Ovary (tissue), 9 donors: Measurements from ENCODE around the gene STAG2. TPM values are rescaled to one million over a fixed set of nuclear protein-coding genes. Genes with fewer than 3 reads are reported as not detected.

Experiments
- DNase-seq, 5 donors: peaks; one replicate each; pipeline ENCODE4 v3.0.0-alpha.2; 2019 to 2020
- H3K27ac ChIP-seq, 2 donors: fragments of 200-600 bp; one replicate each; pipeline versions ENCODE4 v1.5.1 to v1.8.0; 2019 to 2022
- H3K27me3 ChIP-seq: fragments of 200-600 bp; one replicate; pipeline ENCODE4 v1.8.0; 2022
- H3K36me3 ChIP-seq: fragments of 200-600 bp; sonication (generic); one replicate; pipeline ENCODE4 v1.5.1; 2019
- H3K4me1 ChIP-seq: one replicate; pipeline ENCODE4 v1.8.1; 2013; ENCODE audit warnings: mild to moderate bottlenecking, moderate library complexity; ENCODE audit not compliant: insufficient read depth
- H3K4me3 ChIP-seq: fragments of 200-600 bp; sonication (generic); one replicate; pipeline ENCODE4 v1.5.1; 2017
- H3K9me3 ChIP-seq, 2 donors: fragments of 200-600 bp in 1 of 2; sonication (generic) in 1 of 2; one replicate each; pipeline versions ENCODE4 v1.5.1 to v1.8.1; 2013 to 2019; ENCODE audit warnings: mild to moderate bottlenecking in 1 of 2, moderate library complexity in 1 of 2
- CTCF ChIP-seq, 3 donors: fragments of 450-650 bp in 2 of 3; fragments of 200-600 bp in 1 of 3; IDR thresholded peaks; one replicate each; pipeline versions ENCODE4 v1.5.1 to v1.8.0; 2016 to 2022; ENCODE audit warnings: antibody characterized with exemption in 3 of 3, mild to moderate bottlenecking in 1 of 3
- EP300 ChIP-seq: sonication (generic); formaldehyde crosslinking; IDR thresholded peaks from one replicate; pipeline ENCODE4 v1.6.1; 2017; ENCODE audit warnings: antibody characterized with exemption
- POLR2A ChIP-seq: fragments of 450-650 bp; IDR thresholded peaks from one replicate; pipeline ENCODE4 v1.6.1; 2017; ENCODE audit warnings: antibody characterized with exemption, mild to moderate bottlenecking, moderate library complexity
- WGBS, 3 donors: extraction: QIAGEN DNeasy Blood & Tissue Kit in 1 of 3; methylation state at CpG; one replicate each; pipeline versions ENCODE4 v1.1.5 to v1.1.7; 2013 to 2017; 5-methylcytosine and 5-hydroxymethylcytosine counted together
- intact Hi-C, 4 donors: fragments of 100-400 bp; cut with DNase I; formaldehyde crosslinking; loops; one replicate each; pipeline versions ENCODE4 v1.11.0 to v1.15.1; 2022 to 2023
- polyA plus RNA-seq, 2 donors: library from polyadenylated mRNA; stranded (reverse); fragments of 200-250 nt in 1 of 2; fragments of 350-450 nt in 1 of 2; fragmentation: Illumina TruSeq in 1 of 2; extraction: RNeasy Lipid Tissue Mini Kit (QIAGEN cat#74804) in 1 of 2; gene quantifications; one replicate each; pipeline ENCODE4 v1.2.3, GENCODE V29; 2013 to 2014
- total RNA-seq, 7 donors: library from RNA; depleted of rRNA in 2 of 7; stranded (reverse); fragments of >200 nt in 2 of 7; fragmentation: NEBNext Ultra II Directional in 3 of 7; extraction: Animal tissue kit (Norgen Biotek cat#: 25700) in 3 of 7; gene quantifications; one replicate each; pipeline versions ENCODE4 v1.1.0 to v1.2.4, GENCODE V29; 2016 to 2023
- donor health status: DM: no; HTN: no; CAD: no; lungs with moderate emphysema.
- donor health status: DM: no; HTN: no; CAD: no.
- donor health status: Bipolar disorder and iron deficiency.
- donor health status: DM: yes; HTN: yes; CAD: no.
- donor health status: DM: no; HTN: no; CAD: no.
- donor health status: DM: yes; HTN: yes; CAD: no.

Gene STAG2
- total and polyA plus RNA-seq, 9 donors: 35.1 to 135 (median 83.1) TPM

GRCh38 chrX:124085063-124085462 is 123.6 kb downstream of the STAG2 start:
- TF ChIP-seq EP300: no peak
- TF ChIP-seq CTCF (IDR thresholded peaks at IDR 0.05): no peak
- no peak for TF ChIP-seq POLR2A
- Histone ChIP-seq H3K4me3 (no peak overlapping the region), H3K9me3 (no peaks in the 10 kb centered on the region), H3K4me1 (no peaks in the 10 kb centered on the region), H3K27me3 (no peaks in the 10 kb centered on the region), H3K27ac (no peak overlapping the region), H3K36me3 (no peaks in the 10 kb centered on the region)
- DNase-seq: no peak
- intact Hi-C loops: no loop called here
- 56 to 57% (median 57%) methylated on average over 2 of the region's 2 CpGs for WGBS, 3 donors

- Histone ChIP-seq H3K9me3 (no peaks in the 10 kb centered on the region), H3K27me3 (no peaks in the 10 kb centered on the region), H3K4me1 (no peaks in the 10 kb centered on the region), H3K27ac (no peak overlapping the region), H3K4me3 (no peak overlapping the region), H3K36me3 (no peaks in the 10 kb centered on the region)
- TF ChIP-seq CTCF (IDR thresholded peaks at IDR 0.05) (no peak), EP300 (no peak), POLR2A (no peak)
- 66 to 72% (median 69%) methylated on average over 7 of the region's 7 CpGs for WGBS, 3 donors
- intact Hi-C loops: no loop called here
- no peak for DNase-seq
Observed at GRCh38 chrX:124086411-124086810, 124.9 kb downstream of the STAG2 start.

GRCh38 chrX:124087000-124087746 is 125.7 kb downstream of the STAG2 start:
- intact Hi-C loops: no loop called here
- no peak overlapping the region for H3K27ac ChIP-seq
- H3K36me3 ChIP-seq: no peaks in the 10 kb centered on the region
- no peak for TF ChIP-seq CTCF (IDR thresholded peaks at IDR 0.05)
- TF ChIP-seq POLR2A: no peak
- no peak for TF ChIP-seq EP300
- no peak overlapping the region for H3K4me3 ChIP-seq
- 73 to 80% (median 74%) methylated on average over 6 of the region's 6 CpGs for WGBS, 3 donors
- no peak for DNase-seq
- no peaks in the 10 kb centered on the region for H3K9me3 ChIP-seq
- no peaks in the 10 kb centered on the region for H3K27me3 ChIP-seq
- H3K4me1 ChIP-seq: no peaks in the 10 kb centered on the region

GRCh38 chrX:124093222-124093621 is 131.7 kb downstream of the STAG2 start:
- DNase-seq: no peak
- no peak overlapping the region for H3K27ac ChIP-seq
- intact Hi-C loops: no loop called here
- H3K4me3 ChIP-seq: no peak overlapping the region
- no peaks in the 10 kb centered on the region for H3K4me1 ChIP-seq
- no peaks in the 10 kb centered on the region for H3K36me3 ChIP-seq
- TF ChIP-seq POLR2A: no peak
- TF ChIP-seq CTCF (IDR thresholded peaks at IDR 0.05): no peak
- no peaks in the 10 kb centered on the region for H3K27me3 ChIP-seq
- no peaks in the 10 kb centered on the region for H3K9me3 ChIP-seq
- 76 to 83% (median 78%) methylated on average over 4 of the region's 4 CpGs for WGBS, 3 donors
